ENCODE data around the gene RFNG.

DNA sequence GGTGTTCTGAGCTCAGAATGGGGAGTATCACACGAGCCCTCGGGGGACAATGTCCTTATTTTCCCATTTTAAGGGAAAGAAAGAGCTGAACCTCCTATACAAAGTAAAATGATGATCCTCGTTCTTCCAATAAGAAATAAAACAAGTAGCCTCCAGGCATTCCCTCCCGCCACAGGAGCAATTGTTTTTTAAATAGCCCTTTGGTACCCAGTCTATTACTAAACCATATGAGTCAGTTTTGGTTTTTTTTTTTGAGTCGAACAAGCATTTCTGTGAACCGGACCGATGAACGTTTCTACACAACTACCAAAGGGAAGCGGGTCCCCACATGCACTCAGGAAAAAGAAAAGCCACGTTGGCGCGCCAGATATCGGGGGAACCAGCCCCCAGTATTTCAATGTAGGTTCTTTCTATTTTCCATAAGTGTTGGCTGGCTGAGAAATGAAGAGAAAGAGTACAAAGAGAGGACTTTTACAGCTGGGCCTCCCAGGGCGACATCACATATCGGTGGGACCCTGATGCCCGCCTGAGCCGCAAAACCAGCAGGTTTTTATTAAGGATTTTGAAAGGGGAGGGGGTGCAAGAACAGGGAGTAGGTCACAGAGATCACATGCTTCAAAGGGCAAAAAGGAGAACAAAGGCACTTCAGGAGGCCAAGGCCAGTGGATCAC, 10.3 kb downstream of the RFNG start:
- no peak for TF ChIP-seq CTCF (conservative IDR thresholded peaks at IDR 0.05; ENCODE audit: low read depth, low read length)
- TF ChIP-seq EZH2phosphoT487 (IDR thresholded peaks at IDR 0.05; ENCODE audit: borderline replicate concordance, low read length): no peak
- no peak for TF ChIP-seq EZH2 (IDR thresholded peaks at IDR 0.05; ENCODE audit: low read length, unreplicated experiment)
